Measurements from ENCODE around the gene CDK5RAP2.
"Not testable (repeated sequence)": the region's sequence is repeated elsewhere in the genome, so short reads cannot be mapped to it uniquely, and the experiment has no call there.

The CDK5RAP2 gene

GRCh38 chr9:120464176-120464886, 115.6 kb downstream of the CDK5RAP2 start:
- H3K27me3 Mint-ChIP-seq (ENCODE audit: low read depth): no peaks in the 10 kb centered on the region
- H3K27ac Mint-ChIP-seq: no peak overlapping the region
- TF ChIP-seq CTCF (IDR thresholded peaks at IDR 0.05; ENCODE audit: unreplicated experiment in 3 of 3): no peak
- no peaks in the 10 kb centered on the region for H3K9me3 Mint-ChIP-seq
- H3K4me1 Mint-ChIP-seq: no peaks in the 10 kb centered on the region
- no peak overlapping the region for H3K4me3 Mint-ChIP-seq
- peaks cover 60% of the 10 kb centered on the region for H3K36me3 Mint-ChIP-seq (ENCODE audit: low read depth)

DNA sequence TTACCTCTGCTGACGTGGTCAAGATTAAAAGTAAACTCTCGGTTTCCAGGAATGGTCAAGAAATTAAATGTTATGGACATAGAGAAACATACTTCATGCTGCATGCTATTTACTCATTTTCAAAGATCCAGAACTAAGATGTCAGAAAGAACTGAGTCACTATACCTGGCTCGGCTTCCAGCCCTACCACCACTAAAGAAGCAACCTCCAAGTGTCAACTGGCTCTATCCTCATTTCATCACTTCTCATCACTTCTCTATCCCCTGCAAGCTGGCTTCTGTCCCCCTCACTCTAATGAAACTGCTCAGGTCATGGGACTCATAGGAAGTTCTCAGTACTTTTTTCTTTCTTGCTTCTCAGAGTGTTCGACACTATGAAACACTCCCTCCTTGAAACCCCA, 116.2 kb downstream of the CDK5RAP2 start:
- H3K4me1 Mint-ChIP-seq: no peaks in the 10 kb centered on the region
- H3K36me3 Mint-ChIP-seq (ENCODE audit: low read depth): peaks cover 60% of the 10 kb centered on the region
- no peaks in the 10 kb centered on the region for H3K27me3 Mint-ChIP-seq (ENCODE audit: low read depth)
- H3K9me3 Mint-ChIP-seq: no peaks in the 10 kb centered on the region
- H3K27ac Mint-ChIP-seq: no peak overlapping the region
- no peak overlapping the region for H3K4me3 Mint-ChIP-seq
- no peak for TF ChIP-seq CTCF (IDR thresholded peaks at IDR 0.05; ENCODE audit: unreplicated experiment in 3 of 3)

GRCh38 chr9:120461677-120462076, 118.3 kb downstream of the CDK5RAP2 start:
- H3K4me3 Mint-ChIP-seq; H3K4me1 Mint-ChIP-seq; H3K27ac Mint-ChIP-seq; H3K27me3 Mint-ChIP-seq (ENCODE audit: low read depth); H3K9me3 Mint-ChIP-seq: not testable (repeated sequence)
- H3K36me3 Mint-ChIP-seq (ENCODE audit: low read depth): peaks cover 70% of the 10 kb centered on the region

GRCh38 chr9:120456218-120456617, 123.7 kb downstream of the CDK5RAP2 start:
- no peak overlapping the region for H3K27ac Mint-ChIP-seq
- TF ChIP-seq CTCF (IDR thresholded peaks at IDR 0.05; ENCODE audit: unreplicated experiment in 3 of 3): no peak
- no peaks in the 10 kb centered on the region for H3K4me1 Mint-ChIP-seq
- peaks cover 57% of the 10 kb centered on the region for H3K36me3 Mint-ChIP-seq (ENCODE audit: low read depth)
- no peaks in the 10 kb centered on the region for H3K9me3 Mint-ChIP-seq
- peaks cover 6% of the 10 kb centered on the region for H3K27me3 Mint-ChIP-seq (ENCODE audit: low read depth)
- no peak overlapping the region for H3K4me3 Mint-ChIP-seq

- H3K9me3 Mint-ChIP-seq: no peaks in the 10 kb centered on the region
- no peaks in the 10 kb centered on the region for H3K4me1 Mint-ChIP-seq
- no peak overlapping the region for H3K4me3 Mint-ChIP-seq
- H3K36me3 Mint-ChIP-seq (ENCODE audit: low read depth): peaks cover 56% of the 10 kb centered on the region
- peaks cover 6% of the 10 kb centered on the region for H3K27me3 Mint-ChIP-seq (ENCODE audit: low read depth)
- no peak for TF ChIP-seq CTCF (IDR thresholded peaks at IDR 0.05; ENCODE audit: unreplicated experiment in 3 of 3)
- no peak overlapping the region for H3K27ac Mint-ChIP-seq
Observed at GRCh38 chr9:120454467-120454866, 125.5 kb downstream of the CDK5RAP2 start.

DNA sequence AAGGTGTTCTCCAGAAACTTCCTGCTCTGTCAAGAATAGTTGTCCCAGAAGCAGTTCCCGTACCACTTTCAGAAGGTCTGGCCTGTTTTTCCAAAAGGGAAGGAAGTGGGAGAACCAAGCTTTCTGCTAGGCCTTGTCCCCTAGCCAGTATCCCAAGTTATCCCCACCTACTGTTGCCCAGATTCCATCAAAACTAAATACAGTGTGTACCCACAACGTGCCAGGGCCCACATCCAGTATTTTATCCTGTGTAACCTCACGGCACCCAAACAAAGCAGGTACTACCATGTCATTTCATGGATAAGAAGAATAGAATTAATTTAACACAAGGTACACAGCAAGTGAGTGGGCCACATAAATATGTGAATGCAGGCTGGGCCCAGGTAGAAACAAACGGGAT, 126.2 kb downstream of the CDK5RAP2 start:
- TF ChIP-seq CTCF (IDR thresholded peaks at IDR 0.05; ENCODE audit: unreplicated experiment in 3 of 3): no peak
- Mint-ChIP-seq H3K36me3 (ENCODE audit: low read depth) (peaks cover 57% of the 10 kb centered on the region), H3K4me1 (no peaks in the 10 kb centered on the region), H3K27ac (no peak overlapping the region), H3K4me3 (no peak overlapping the region), H3K27me3 (ENCODE audit: low read depth) (peaks cover 6% of the 10 kb centered on the region), H3K9me3 (no peaks in the 10 kb centered on the region)

Data from nephron (organoid).